DND-41 (cell line): Measurements from ENCODE around the gene CRHBP.

Experiments
- EZH2 ChIP-seq: IDR thresholded peaks from 3 replicates; pipeline ENCODE4 v1.6.1; 2012; ENCODE audit warnings: borderline replicate concordance, low read depth, mild to moderate bottlenecking, moderate library complexity, low read length, inconsistent platforms; ENCODE audit not compliant: severe bottlenecking
- TF ChIP-seq, protein P1 (sequence below): IDR thresholded peaks from 2 replicates; pipeline ENCODE4 v1.5.1; 2012; ENCODE audit warnings: borderline replicate concordance, low read length, moderate library complexity, mild to moderate bottlenecking; ENCODE audit not compliant: poor library complexity, severe bottlenecking; ENCODE audit errors: extremely low read depth

DNA sequence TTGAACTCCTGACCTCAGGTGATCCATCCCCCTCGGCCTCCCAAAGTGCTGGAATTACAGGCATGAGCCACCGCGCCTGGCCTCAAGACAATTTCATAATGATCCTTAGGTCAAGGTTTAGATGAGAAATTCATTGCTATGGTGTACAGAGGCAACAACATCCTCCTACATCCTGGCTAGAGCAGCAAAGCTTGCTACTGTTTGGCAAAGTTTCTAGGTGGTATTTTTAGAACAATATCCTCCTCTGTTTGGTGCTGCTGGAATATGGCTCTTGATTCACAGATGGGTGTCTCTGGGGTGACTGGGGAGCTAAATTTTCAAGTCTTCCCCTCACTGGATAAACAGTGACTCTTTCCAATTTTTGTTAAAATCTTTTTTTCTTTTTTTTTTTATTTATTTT, 30.6 kb downstream of the CRHBP start:
- TF ChIP-seq EZH2, result no peak
- TF ChIP-seq, protein P1, sequence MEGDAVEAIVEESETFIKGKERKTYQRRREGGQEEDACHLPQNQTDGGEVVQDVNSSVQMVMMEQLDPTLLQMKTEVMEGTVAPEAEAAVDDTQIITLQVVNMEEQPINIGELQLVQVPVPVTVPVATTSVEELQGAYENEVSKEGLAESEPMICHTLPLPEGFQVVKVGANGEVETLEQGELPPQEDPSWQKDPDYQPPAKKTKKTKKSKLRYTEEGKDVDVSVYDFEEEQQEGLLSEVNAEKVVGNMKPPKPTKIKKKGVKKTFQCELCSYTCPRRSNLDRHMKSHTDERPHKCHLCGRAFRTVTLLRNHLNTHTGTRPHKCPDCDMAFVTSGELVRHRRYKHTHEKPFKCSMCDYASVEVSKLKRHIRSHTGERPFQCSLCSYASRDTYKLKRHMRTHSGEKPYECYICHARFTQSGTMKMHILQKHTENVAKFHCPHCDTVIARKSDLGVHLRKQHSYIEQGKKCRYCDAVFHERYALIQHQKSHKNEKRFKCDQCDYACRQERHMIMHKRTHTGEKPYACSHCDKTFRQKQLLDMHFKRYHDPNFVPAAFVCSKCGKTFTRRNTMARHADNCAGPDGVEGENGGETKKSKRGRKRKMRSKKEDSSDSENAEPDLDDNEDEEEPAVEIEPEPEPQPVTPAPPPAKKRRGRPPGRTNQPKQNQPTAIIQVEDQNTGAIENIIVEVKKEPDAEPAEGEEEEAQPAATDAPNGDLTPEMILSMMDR, result no peak
